Hypothalamus (tissue), 51 donors: ENCODE results near the gene ZNF554.
"Not testable (repeated sequence)": the region's sequence is repeated elsewhere in the genome, so short reads cannot be mapped to it uniquely, and the experiment has no call there.

ENCODE experiments used
- DNase-seq, 51 donors: peaks; one replicate each; lab custom pipeline; 2025; lab: John Stamatoyannopoulos, UW

The ZNF554 gene

DNA sequence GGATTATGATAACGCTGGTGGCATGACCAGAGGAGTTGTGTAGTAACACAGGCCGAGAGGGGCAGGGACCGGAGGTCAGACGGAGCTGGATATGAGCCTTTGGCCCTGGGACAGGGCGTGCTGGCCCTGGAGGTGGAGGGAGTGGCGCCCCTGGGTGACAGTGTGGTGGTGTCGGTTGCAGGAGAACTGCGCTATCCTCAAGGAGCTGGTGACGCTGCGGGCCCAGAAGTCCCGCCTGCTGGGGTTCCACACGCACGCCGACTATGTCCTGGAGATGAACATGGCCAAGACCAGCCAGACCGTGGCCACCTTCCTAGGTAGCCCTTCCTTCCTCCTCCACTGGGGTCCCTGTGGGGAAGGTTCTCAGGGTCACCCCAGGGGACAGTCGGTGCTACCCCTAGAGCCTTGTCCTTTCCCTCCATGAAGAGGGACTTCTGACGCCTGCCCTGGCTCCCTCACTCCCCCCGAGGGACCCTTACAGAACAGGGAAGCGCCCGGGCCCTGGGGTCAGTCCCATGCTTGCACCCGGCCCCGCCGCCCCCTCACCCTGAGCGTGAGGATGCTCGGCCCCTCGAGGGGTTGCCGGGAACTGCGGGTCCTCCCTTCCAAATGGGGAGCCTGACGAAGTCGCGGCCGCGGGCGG is 12.8 kb upstream of the ZNF554 start:
- DNase-seq, result no peak

DNA sequence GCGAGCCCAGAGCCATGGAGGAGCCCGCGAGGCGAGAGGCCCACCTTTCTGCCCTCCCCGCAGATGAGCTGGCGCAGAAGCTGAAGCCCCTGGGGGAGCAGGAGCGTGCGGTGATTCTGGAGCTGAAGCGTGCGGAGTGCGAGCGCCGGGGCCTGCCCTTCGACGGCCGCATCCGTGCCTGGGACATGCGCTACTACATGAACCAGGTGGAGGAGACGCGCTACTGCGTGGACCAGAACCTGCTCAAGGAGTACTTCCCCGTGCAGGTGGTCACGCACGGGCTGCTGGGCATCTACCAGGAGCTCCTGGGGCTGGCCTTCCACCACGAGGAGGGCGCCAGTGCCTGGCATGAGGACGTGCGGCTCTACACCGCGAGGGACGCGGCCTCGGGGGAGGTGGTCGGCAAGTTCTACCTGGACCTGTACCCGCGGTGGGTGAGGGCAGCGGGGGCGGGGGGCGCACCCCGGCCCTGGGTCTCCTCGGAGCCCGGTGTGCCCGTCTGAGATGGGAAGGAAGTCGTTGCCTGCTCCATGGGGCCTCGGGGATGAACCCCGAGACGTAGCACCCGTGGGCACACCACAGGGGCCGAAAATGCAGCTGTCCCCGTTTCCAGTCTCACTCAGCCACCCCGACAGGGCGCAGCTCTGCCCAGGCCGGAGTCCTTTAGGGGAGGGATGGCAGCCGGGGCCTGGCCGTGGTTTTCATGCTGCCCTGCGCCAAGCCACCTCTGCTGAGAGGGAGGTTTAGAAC is 12.1 kb upstream of the ZNF554 start:
- DNase-seq, result no peak

GRCh38 chr19:2808129-2808941 is 11.3 kb upstream of the ZNF554 start:
- no peak for DNase-seq

GRCh38 chr19:2809387-2810140 is 10.1 kb upstream of the ZNF554 start:
- DNase-seq, result no peak

DNA sequence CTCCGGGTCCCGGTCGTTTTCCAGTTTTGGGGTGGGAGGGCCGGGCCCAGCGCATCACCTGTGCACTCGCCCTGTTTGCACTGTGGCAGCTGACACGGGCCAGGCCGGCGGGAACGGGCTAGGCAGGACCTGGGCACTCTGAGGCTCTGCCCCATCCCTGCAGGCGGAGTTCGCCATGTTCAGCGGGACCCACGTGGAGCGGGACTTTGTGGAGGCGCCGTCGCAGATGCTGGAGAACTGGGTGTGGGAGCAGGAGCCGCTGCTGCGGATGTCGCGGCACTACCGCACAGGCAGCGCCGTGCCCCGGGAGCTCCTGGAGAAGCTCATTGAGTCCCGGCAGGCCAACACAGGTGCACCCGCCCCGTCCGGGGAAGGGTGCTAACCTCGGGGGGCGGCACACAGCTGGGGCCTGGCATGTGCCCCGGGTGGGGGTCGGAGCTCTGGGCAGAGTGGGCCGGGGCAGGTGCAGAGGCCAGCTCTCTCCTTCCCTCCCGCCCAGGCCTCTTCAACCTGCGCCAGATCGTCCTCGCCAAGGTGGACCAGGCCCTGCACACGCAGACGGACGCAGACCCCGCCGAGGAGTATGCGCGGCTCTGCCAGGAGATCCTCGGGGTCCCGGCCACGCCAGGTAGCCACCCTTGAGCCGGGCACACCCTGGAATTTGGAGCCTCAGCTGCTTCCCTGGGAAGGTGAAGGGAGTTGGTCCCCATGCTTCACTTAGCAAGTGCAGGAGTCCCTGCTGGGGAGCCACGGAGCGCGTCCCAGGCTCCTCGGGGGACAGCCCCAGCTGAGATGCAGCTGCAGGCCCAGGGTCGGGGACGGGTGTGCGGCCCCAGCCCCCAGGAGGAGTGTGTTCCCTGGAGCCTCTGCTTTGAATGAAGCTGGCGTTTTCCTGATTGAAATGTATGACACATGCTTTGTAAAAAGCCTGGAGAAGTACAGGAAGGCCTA is 9.3 kb upstream of the ZNF554 start:
- DNase-seq, result no peak

GRCh38 chr19:2811221-2811722 is 8.4 kb upstream of the ZNF554 start:
- no peak for DNase-seq

- DNase-seq, result no peak
Observed at GRCh38 chr19:2811735-2812413, 7.8 kb upstream of the ZNF554 start.

- DNase-seq, result no peak
Observed at GRCh38 chr19:2812414-2813234, 7.0 kb upstream of the ZNF554 start.

GRCh38 chr19:2813235-2814160 is 6.2 kb upstream of the ZNF554 start:
- peak in 10 of 51 donors; percentile 10 to 27 (median 14) for DNase-seq

GRCh38 chr19:2814426-2814825 is 5.2 kb upstream of the ZNF554 start:
- DNase-seq, result no peak

GRCh38 chr19:2815191-2815614 is 4.5 kb upstream of the ZNF554 start:
- no peak for DNase-seq

GRCh38 chr19:2815923-2816322 is 3.7 kb upstream of the ZNF554 start:
- DNase-seq, result no peak

DNA sequence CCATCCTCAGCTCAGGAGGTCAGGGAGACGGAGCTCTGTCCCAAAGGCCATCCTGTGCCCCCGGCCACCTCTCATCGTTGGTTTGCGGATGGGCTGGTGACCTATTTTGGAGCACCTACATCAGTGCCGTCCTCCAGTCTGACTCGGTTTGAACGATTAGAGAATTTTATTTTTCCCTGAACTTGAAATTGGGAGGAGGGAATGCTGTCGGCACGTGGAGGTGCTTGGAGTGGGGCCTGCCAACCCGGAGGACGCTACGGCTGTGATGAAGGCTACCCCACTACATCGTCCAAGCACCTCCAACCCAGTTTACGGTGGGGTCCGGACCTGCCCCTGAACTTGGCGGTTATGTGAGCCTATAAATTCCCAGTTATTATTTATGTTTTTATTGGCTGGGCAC is 3.0 kb upstream of the ZNF554 start:
- no peak for DNase-seq

DNA sequence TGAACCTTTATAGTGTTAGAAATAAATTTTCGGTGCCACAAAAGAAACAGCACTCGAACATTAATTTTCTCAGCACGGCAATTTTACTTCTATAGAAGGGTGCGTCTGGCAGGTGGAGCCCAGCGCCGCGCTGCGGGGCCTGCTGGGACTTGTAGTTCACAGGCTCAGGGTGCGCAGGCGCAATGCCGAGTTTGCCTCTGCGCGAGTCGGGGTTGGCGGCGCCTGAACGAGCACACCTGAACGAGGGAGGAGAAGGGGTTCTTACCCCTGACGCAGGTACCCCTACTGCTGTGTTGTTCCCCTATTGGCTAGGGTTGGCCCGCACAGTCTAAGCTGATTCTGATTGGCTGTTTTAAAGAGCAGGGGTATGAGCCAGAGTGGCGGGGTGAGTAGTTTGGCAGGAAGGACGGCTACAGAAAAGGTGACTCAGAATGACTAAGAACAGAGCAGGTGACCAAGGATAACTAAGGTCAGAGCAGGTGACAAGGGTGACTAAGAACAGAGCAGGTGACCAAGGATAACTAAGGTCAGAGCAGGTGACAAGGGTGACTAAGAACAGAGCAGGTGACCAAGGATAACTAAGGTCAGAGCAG is 2.3 kb upstream of the ZNF554 start:
- DNase-seq, result not testable (repeated sequence)

GRCh38 chr19:2820112-2820702 is 539 bp downstream of the ZNF554 start:
- DNase-seq, result peak in 4 of 51 donors; percentile 13 to 40 (median 34)

DNA sequence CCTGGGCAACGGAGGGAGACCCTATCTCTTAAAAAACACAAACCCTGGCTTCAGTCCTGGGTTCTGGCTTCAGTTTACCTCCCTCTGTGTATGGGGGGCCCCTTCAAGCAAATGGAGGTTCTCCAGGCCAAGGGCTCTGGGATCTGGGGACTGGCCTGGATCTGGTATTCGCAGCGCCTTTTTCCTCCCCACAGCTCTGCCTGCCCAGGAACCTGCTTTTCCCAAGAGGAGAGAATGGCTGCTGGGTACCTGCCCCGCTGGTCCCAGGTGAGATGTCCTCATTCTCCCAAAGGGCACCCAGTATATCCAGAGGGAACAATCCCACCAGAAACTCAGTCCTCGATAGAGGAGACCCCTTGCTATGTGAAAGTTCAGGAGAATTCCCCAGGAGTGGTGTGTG is 3.2 kb downstream of the ZNF554 start:
- no peak for DNase-seq
